Keratinocyte (primary cell): ENCODE data around the gene NBEA. TPM values are rescaled to one million over a fixed set of nuclear protein-coding genes. Genes with fewer than 3 reads are reported as not detected.

Source experiments
- DNase-seq: peaks from one replicate; pipeline ENCODE4 v3.0.0-alpha.2; 2011; ENCODE audit warnings: low read depth, missing footprints, low spot score
- FAIRE-seq: peaks from 2 replicates; lab custom pipeline; 2011; peaks lifted over from hg19 to GRCh38; lab: Jason Lieb, UNC
- H2AFZ ChIP-seq: 2 replicates; pipeline ENCODE4 v1.6.0; 2012; ENCODE audit warnings: low read length, control low read depth, inconsistent platforms; ENCODE audit not compliant: control insufficient read depth
- H3K27ac ChIP-seq: 2 replicates; pipeline ENCODE4 v1.5.1; 2011; ENCODE audit warnings: low read length; ENCODE audit not compliant: control insufficient read depth, insufficient read depth
- H3K27me3 ChIP-seq: 3 replicates; pipeline ENCODE4 v1.6.0; 2011; ENCODE audit warnings: low read length; ENCODE audit not compliant: control insufficient read depth, insufficient read depth; ENCODE audit errors: extremely low read depth
- H3K36me3 ChIP-seq, 2 experiments: 2 replicates in 1 of 2; 3 replicates in 1 of 2; pipeline ENCODE4 v1.5.1; 2011; ENCODE audit warnings: low read length in 2 of 2, mild to moderate bottlenecking in 1 of 2; ENCODE audit not compliant: control insufficient read depth in 2 of 2, insufficient read depth in 2 of 2; ENCODE audit errors: extremely low read depth in 1 of 2
- H3K4me1 ChIP-seq: 3 replicates; pipeline ENCODE4 v1.5.1; 2011; ENCODE audit warnings: low read length; ENCODE audit not compliant: control insufficient read depth, insufficient read depth; ENCODE audit errors: extremely low read depth
- H3K4me2 ChIP-seq: 3 replicates; pipeline ENCODE4 v1.6.0; 2011; ENCODE audit warnings: low read depth, low read length; ENCODE audit not compliant: control insufficient read depth, insufficient read depth; ENCODE audit errors: extremely low read depth
- H3K4me3 ChIP-seq, 3 experiments: fragments of 200-600 bp in 1 of 3; sonication (generic) in 1 of 3; 2 replicates in 2 of 3; 3 replicates in 1 of 3; pipeline ENCODE4 v1.5.1; 2011 to 2016; ENCODE audit warnings: low read length in 3 of 3, mild to moderate bottlenecking in 3 of 3, control low read depth in 2 of 3, inconsistent platforms in 1 of 3, low read depth in 1 of 3, mixed read lengths in 1 of 3, mixed run types in 1 of 3, moderate library complexity in 1 of 3; ENCODE audit not compliant: control insufficient read depth in 2 of 3, insufficient read depth in 2 of 3; ENCODE audit errors: extremely low read depth in 1 of 3
- H3K79me2 ChIP-seq: 2 replicates; pipeline ENCODE4 v1.6.0; 2012; ENCODE audit warnings: low read length; ENCODE audit not compliant: control insufficient read depth, insufficient read depth
- H3K9ac ChIP-seq: 3 replicates; pipeline ENCODE4 v1.6.0; 2011; ENCODE audit warnings: low read length; ENCODE audit not compliant: control insufficient read depth, insufficient read depth; ENCODE audit errors: extremely low read depth
- H3K9me1 ChIP-seq: 3 replicates; pipeline ENCODE4 v1.6.0; 2011; ENCODE audit warnings: low read length; ENCODE audit not compliant: control insufficient read depth, insufficient read depth; ENCODE audit errors: extremely low read depth
- H3K9me3 ChIP-seq: 2 replicates; pipeline ENCODE4 v1.5.1; 2012; ENCODE audit warnings: low read depth, low read length; ENCODE audit not compliant: control insufficient read depth
- H4K20me1 ChIP-seq: 3 replicates; pipeline ENCODE4 v1.6.0; 2011; ENCODE audit warnings: low read length; ENCODE audit not compliant: control insufficient read depth, insufficient read depth; ENCODE audit errors: extremely low read depth
- EZH2 ChIP-seq: IDR thresholded peaks from one replicate; pipeline ENCODE4 v1.6.1; 2012; ENCODE audit warnings: inconsistent platforms, mild to moderate bottlenecking, low read length, moderate library complexity
- dilution Hi-C: fragments of 300-500 bp; cut with MboI; formaldehyde crosslinking; loops from one replicate; pipeline ENCODE4 v1.7.0; 2020; ENCODE audit warnings: low sequenced_read_pairs; ENCODE audit not compliant: extremely low pct_ligation_motif_present
- polyA plus RNA-seq, 5 experiments: library from polyadenylated mRNA; depleted of rRNA in 3 of 5; stranded (reverse) in 3 of 5; stranded (forward) in 1 of 5; unstranded in 1 of 5; fragments of >200 nt; gene quantifications; 1 replicate in 1 of 5; 2 replicates in 3 of 5; 3 replicates in 1 of 5; pipeline versions ENCODE4 v1.2.1 to v1.2.3, GENCODE V29; 2011 to 2012; ENCODE audit warnings: missing spikeins in 2 of 5, low read depth in 1 of 5, low replicate concordance in 1 of 5
- TF ChIP-seq, protein P1 (sequence below), 3 experiments: IDR thresholded peaks in 1 of 3; conservative IDR thresholded peaks in 1 of 3; optimal IDR thresholded peaks in 1 of 3; 2 replicates in 2 of 3; 3 replicates in 1 of 3; pipeline versions ENCODE3 to v1.5.1; 2011; ENCODE audit warnings: low read length in 3 of 3, mild to moderate bottlenecking in 3 of 3, moderate library complexity in 2 of 3, control low read depth in 1 of 3, inconsistent platforms in 1 of 3; ENCODE audit not compliant: insufficient read depth in 2 of 3; ENCODE audit errors: extremely low read depth in 1 of 3

NBEA gene
- polyA plus RNA-seq, 1 donor (not counting 4 experiments of a cell fraction or from before 2014, with no cell fraction given) = 0.05 TPM

DNA sequence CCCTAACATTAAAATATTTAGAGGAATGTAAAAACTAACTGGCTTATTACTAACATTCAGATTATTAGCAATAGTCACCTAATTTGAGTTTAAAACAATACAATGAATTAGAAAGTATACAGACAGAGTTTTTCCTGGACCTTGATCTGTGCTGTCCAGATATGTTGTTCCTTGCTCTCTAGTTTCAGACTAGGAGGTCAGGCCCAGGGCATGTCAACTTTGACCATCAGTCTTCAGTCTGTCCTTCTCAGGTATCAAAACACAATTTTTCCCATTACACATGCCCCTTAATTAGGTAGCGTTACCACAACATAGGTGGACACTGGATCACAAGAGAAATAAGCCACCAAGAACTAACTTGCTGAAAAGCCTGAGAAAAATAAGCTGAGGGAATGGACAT is 337.4 kb downstream of the NBEA start:
- Histone ChIP-seq H3K4me1 (no peaks in the 10 kb centered on the region), H3K36me3 (no peaks in the 10 kb centered on the region), H3K9me3 (no peaks in the 10 kb centered on the region), H3K9ac (no peak overlapping the region), H4K20me1 (no peaks in the 10 kb centered on the region), H3K9me1 (no peaks in the 10 kb centered on the region), H3K27ac (no peak overlapping the region), H3K4me2 (no peak overlapping the region), H3K79me2 (no peaks in the 10 kb centered on the region), H3K27me3 (no peaks in the 10 kb centered on the region), H3K4me3 (no peak overlapping the region), H2AFZ (no peak overlapping the region)
- TF ChIP-seq, protein P1, sequence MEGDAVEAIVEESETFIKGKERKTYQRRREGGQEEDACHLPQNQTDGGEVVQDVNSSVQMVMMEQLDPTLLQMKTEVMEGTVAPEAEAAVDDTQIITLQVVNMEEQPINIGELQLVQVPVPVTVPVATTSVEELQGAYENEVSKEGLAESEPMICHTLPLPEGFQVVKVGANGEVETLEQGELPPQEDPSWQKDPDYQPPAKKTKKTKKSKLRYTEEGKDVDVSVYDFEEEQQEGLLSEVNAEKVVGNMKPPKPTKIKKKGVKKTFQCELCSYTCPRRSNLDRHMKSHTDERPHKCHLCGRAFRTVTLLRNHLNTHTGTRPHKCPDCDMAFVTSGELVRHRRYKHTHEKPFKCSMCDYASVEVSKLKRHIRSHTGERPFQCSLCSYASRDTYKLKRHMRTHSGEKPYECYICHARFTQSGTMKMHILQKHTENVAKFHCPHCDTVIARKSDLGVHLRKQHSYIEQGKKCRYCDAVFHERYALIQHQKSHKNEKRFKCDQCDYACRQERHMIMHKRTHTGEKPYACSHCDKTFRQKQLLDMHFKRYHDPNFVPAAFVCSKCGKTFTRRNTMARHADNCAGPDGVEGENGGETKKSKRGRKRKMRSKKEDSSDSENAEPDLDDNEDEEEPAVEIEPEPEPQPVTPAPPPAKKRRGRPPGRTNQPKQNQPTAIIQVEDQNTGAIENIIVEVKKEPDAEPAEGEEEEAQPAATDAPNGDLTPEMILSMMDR (optimal IDR thresholded peaks at IDR 0.05 in 1 of 3, IDR thresholded peaks at IDR 0.05 in 1 of 3, conservative IDR thresholded peaks at IDR 0.05 in 1 of 3; ENCODE audit: extremely low read depth in 1 of 3, insufficient read depth in 2 of 3, low read length in 3 of 3) = no peak
- TF ChIP-seq EZH2 = no peak
- FAIRE-seq = no peak
- no peak for DNase-seq
- dilution Hi-C loops = no loop called here

DNA sequence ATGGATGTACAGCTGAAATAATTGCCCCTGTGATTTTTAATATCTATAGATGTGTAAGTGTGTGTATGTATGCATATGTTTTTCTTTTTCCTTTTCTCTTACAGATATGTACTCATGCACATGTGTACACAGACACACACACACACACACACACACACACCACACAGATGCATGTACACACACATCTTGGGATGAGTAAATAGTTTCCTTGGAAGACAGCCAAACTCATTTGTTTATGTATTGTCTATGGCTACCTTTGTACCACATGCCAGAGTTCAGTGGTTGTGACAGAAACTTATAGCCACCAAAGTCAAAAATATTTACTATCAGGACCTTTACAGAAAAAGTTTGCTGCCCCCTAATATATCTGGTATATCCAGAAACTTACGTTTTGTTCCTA is 341.8 kb downstream of the NBEA start:
- H3K36me3 ChIP-seq = no peaks in the 10 kb centered on the region
- FAIRE-seq (no peak), DNase-seq (no peak)
- H4K20me1 ChIP-seq = no peaks in the 10 kb centered on the region
- no peak overlapping the region for H2AFZ ChIP-seq
- H3K9me1 ChIP-seq = no peaks in the 10 kb centered on the region
- H3K4me3 ChIP-seq = no peak overlapping the region
- no peaks in the 10 kb centered on the region for H3K79me2 ChIP-seq
- no peaks in the 10 kb centered on the region for H3K27me3 ChIP-seq
- H3K9ac ChIP-seq = no peak overlapping the region
- H3K27ac ChIP-seq = no peak overlapping the region
- TF ChIP-seq EZH2 = no peak
- TF ChIP-seq, protein P1 (optimal IDR thresholded peaks at IDR 0.05 in 1 of 3, IDR thresholded peaks at IDR 0.05 in 1 of 3, conservative IDR thresholded peaks at IDR 0.05 in 1 of 3; ENCODE audit: extremely low read depth in 1 of 3, insufficient read depth in 2 of 3, low read length in 3 of 3) = no peak
- dilution Hi-C loops = no loop called here
- no peaks in the 10 kb centered on the region for H3K4me1 ChIP-seq
- no peaks in the 10 kb centered on the region for H3K9me3 ChIP-seq
- no peak overlapping the region for H3K4me2 ChIP-seq
